NCI-H1417 treated with DMSO at 0.1 percent for 48 hours (cell line): ENCODE results near the gene CCR7.
"Not testable (repeated sequence)": the region's sequence is repeated elsewhere in the genome, so short reads cannot be mapped to it uniquely, and the experiment has no call there.

Experiments
- DNase-seq: peaks from one replicate; lab custom pipeline; 2025; lab: John Stamatoyannopoulos, UW

The CCR7 gene

GRCh38 chr17:40551091-40551878, 14.0 kb downstream of the CCR7 start:
- no peak for DNase-seq

- no peak for DNase-seq
These were observed 14.7 kb downstream of the CCR7 start for GRCh38 chr17:40550608-40551007.

GRCh38 chr17:40548982-40549685, 16.1 kb downstream of the CCR7 start:
- DNase-seq = no peak

GRCh38 chr17:40548491-40548981, 16.7 kb downstream of the CCR7 start:
- DNase-seq = no peak

DNA sequence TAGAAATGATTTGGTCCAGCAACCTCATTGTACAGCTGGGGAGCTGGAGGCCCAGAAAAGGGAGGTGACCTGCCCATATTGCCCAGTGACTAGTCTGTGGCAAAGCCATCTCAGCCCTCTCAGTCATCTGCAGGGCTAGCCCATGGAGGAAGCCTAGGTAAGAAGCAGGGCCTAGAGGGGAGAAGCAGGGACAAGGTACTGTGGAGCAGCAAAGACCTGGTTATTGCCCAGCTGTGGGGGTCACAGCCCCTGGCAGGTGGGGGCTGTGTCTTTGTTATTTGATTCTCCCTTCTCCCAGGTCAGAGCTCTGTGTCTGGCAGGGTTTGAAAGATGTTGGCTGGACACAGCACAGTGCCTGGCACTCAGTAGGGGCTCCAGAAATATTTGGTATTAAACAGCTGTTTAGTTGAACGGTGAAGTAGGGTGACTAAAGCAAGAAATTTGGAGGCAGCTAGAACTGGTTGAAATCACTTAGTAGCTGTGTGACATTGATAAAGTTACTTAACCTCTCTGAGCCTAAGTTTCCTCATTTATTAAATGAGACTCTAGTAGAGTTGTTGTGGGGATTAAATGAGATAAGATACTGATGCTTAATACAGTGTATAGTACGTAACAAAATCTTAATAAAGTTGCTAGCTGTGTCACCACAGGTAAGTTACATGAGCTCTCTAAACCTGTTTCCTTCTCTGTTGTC, 17.3 kb downstream of the CCR7 start:
- no peak for DNase-seq

DNA sequence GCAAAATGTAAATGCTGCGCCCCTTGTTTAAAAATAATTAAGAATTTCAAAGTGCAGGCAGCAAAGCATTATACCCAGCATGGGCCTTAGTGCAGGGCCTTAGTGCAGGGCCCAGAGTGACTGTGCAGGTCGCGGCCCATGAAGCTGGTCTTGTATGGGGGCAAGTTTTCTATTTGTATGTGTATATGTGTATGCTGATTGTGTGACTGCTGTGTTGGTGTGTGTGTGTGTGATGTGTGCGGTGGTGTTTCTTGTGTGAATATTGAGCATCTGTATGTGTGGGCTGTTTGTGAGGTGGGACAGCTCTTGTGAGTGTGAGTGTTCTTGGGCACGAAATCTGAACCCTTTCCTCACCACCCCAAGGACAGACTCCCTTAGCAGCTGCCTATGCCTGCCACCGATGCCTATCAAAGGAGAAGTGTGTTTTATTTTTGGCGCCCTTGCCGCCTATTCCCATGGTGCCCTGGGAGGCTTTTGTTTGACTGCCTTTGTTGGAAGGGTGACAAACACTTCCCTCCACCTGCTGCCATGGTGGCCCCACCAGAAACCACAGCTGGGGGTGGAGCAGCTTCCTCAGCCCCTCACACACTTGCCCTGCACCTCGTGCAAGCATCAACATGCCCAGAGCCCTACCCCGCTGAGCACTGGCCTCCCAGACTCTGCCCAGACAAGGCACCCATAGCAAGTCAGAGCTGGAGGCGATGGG, 18.0 kb downstream of the CCR7 start:
- peak; percentile 80 for DNase-seq

GRCh38 chr17:40546497-40546896, 18.8 kb downstream of the CCR7 start:
- DNase-seq = not testable (repeated sequence)

DNA sequence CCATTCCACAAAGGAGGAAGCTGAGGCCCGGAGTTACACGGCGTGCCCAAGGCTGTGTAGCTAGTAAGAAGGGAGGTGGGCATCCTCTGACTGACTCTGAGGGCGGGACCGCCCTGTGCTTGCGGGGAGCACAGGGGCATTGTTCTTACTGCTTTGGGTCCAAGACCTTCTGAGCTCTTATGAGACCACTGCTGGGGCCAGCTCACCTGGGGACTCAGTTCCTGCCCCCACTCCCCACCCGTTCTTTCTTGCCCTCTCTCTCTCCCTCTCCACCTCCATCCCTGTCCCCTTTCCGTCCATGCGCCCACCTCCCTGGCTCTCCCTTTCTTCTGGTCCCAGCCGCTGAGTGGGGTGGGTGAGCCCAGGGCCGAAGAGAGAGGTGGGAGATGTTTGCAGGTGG, 19.6 kb downstream of the CCR7 start:
- DNase-seq = no peak

- no peak for DNase-seq
These were observed 22.5 kb downstream of the CCR7 start for GRCh38 chr17:40542558-40543411.

DNA sequence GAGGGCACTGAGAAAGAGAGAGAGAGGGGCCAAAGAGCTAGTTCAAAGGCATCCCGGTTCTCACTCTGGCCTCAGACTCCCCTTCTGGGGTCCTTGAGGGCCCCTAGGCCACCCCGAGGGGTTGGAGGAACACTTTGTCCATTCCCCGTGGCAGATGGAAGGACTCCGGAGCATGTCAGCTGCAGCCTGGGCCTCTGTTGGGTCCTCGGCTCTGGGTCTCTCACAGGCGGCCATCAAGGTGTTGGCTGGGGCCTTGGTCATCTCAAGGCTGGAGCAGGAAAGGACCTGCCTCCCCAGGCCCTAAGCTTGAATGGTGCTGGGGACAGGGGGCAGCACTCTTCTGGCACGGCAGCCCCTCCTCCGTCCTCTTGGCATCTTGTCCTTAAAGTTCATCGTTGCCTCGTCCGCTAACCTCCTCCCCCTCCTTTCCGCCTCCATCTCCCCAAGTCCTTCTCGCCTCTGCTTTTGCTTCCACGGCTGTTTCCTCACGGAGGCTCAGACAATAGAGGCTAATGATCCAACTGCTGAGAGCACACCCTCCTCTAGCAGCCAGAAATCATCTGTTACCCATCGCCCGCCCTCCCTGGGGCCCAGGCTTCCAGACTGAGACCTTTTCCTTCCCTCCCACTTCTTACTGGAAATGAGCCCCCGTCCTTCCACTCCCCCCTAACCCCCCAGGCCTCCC, 23.3 kb downstream of the CCR7 start:
- no peak for DNase-seq

DNA sequence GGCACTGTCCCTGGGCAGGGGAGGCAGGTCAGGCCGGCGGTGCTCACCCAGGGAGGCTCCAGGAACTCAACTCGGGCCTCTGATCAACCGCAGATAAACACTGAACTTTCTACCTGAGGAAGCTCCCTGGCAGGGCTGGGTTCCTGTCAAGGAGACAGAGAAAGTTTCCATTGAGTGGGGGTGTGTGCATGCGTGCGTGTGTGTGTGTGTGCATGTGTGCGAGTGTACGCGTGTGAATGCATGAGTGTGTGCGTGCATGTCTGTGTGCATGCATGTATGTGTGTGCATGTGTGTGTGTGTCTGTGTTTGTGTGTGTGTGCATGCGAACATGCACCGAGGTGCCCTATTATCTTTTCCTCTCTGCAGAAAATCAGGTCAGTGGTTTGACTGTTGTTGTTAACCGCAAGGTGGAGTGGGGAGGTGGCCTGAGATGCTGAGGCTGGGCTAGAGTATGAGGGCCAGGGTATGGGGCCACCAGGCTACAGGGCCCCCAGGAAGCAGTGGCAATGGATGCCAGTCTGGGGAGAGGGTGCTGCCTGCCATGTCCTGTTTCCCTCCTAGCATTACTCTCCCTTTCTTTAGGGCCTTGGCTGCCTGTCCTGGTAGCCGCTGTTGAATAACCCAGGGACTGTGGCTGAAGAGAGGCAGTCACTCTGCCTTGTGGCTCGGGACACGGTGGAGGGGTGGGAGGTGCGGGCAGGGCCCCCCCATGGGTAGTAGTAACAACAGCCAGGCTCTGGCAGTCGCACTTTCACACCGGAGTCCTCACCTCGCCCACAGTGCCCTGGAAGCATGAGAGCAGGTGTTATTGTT, 24.0 kb downstream of the CCR7 start:
- DNase-seq = no peak

DNA sequence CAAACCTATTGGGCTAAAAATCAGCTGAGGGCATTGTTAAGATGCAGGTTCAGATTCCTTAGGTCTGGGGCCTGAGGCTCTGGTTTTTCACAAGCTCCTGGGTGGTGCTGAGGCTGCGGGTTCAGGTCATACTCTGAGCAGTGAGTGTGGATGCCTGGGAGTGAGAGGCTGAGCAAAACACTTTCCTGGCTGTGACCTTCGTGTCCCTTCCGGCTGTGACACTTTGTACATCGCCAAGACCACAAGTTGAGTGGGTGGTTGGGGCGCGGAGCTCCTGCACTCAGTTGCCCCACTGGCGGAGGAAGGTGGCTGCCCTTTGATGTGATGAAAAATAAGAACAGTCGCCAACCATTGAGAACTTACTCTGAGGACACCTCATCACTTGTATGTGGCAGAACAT, 24.8 kb downstream of the CCR7 start:
- DNase-seq = no peak

- DNase-seq = no peak
These were observed 25.4 kb downstream of the CCR7 start for GRCh38 chr17:40539711-40540411.

DNA sequence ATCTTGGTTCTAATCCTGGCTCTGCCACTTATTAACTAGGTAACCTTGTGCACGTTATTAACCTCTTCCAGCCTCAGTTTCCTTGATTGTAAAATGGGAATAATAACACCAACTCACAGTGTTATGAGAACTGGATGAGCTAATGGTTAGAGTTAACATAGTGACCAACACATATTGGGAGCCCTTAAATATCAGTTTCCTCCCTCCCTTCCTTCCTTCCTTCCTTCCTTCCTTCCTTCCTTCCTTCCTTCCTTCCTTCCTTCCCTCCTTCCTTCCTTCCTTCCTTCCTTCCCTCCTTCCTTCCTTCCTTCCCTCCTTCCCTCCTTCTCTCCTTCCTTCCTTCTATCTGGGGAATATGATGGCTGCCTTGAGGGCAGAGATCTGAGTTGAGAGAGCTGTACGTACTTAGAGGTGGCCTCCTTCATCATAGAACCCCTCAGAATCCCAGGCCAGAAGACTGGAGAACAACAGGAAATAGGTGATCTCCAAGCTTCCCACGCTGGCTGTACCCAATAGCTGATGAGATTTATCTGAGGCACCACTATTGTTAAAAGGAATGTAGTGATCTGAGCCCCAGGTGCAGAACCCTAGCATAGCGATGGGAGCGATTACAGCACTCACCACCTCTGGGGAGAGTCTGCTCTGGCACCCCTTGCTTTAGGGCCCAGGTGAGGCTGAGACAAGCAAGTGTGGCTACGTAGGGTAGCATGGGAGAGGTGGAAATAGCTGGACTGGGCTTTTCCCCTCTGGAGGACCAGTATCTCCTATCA, 26.2 kb downstream of the CCR7 start:
- DNase-seq = no peak

DNA sequence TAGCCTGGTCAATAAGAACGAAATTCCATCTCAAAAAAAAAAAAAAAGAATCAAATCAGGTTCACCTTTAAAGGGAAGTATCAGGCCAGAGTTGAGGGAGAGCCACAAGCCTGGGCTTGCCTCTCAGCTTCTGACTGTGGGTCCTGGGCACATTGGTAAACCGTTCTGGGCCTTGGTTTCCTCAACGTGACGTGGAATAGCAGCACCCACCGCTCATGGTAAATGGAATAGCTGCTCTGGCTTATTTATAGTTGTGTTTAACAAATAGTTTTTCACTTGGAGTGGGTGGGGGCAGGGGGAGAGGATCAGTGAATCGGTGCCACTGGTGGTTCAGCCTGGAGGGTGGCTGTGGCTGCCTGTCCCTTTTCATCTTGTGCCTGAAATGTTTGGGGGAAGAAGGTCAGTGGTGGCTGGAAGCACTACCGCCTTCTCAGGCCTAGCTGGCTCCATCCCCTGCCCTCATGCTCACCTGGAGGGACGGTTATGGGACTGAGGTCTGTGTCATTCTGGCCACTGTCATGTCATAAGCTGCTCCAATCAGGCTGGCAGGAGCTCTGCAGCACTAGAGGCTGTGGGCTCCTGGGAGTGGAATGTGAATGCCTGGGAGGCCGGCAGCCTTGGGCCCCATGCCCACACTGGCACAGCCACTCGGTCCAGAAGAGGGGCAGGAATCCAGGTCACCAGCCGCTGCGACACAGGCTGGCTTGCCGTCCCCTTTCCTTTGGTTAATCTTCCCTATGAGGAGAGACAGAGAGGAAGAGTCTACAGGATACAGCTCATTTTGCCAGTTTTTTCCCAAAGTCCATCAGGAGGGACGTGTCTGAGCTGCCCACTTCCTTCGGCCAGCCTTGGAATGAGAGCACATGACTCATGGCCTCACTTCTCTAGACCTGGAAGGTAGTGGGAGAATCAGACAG, 27.0 kb downstream of the CCR7 start:
- no peak for DNase-seq

DNA sequence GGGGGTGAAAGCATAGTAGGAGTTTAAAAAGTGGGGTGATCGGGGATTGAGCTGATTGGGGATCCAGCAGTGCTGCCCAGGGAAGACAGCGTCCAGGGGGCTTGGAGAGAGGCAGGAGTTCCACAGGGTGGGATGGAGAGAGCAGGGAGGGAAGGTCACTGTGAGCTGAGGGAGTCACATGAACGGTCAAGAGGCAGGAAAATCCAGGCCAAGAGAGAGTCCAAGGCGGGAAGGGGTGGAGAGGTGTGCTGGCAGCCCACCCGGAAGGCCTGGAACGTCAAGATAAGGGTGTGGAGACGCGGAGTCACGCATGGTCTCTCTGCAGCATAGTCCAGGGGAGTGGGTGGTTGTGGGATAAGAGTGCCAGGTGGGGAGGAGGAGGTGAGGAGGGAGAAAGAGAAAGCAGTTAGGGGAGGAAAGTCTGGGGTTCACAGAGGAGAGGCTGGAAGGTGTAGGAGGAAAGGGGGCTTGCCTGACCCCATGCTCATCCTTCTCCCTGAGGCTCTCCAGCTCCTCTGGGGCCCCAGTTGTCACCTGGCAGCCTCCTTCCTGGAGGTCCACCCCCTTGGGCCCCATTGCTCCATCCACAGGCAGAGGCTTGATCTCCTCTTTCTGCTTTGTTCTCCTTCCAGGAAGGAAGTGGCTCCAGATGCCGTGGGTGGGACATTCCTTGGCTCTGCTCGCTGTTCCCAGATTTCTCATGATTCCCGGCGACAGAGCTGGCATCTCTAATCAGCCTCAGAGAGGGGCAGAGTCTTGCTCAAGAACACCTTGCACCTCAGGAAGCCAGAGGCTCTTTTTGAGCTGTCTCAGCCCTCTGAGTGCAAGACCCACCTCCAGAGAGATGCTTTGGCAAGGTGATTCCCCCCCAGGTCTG, 28.7 kb downstream of the CCR7 start:
- no peak for DNase-seq
